DMS 273 (cell line): ENCODE results near the gene DPYSL5.

Source experiments
- DNase-seq: peaks from one replicate; lab custom pipeline; 2025; ENCODE audit not compliant: unreplicated experiment; lab: John Stamatoyannopoulos, UW

The DPYSL5 gene

GRCh38 chr2:26925100-26925791 lies 77.3 kb downstream of the DPYSL5 start:
- no peak for DNase-seq

- DNase-seq: no peak
Observed at GRCh38 chr2:26927221-26927620, 79.3 kb downstream of the DPYSL5 start.

DNA sequence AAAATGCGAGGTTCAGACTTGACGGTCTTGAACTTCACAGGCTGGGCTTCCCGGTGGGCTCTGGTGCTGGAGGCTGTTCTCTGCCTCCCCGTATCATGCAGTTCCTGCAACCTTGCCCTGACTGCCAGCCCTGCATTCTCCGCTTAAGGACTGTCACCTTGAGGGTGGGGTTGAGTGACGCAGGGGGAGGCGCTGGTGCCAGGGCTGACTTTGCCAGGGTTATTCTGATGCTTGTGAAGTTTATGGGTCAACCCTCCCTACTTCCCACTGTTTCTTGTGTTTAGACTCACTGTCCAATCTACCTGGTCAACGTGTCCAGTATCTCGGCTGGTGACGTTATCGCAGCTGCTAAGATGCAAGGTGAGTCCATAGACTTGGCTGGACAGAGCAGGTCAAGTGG lies 85.0 kb downstream of the DPYSL5 start:
- no peak for DNase-seq

- no peak for DNase-seq
Observed at GRCh38 chr2:26933431-26934334, 85.8 kb downstream of the DPYSL5 start.

- DNase-seq: no peak
Observed at GRCh38 chr2:26934335-26934724, 86.4 kb downstream of the DPYSL5 start.

DNA sequence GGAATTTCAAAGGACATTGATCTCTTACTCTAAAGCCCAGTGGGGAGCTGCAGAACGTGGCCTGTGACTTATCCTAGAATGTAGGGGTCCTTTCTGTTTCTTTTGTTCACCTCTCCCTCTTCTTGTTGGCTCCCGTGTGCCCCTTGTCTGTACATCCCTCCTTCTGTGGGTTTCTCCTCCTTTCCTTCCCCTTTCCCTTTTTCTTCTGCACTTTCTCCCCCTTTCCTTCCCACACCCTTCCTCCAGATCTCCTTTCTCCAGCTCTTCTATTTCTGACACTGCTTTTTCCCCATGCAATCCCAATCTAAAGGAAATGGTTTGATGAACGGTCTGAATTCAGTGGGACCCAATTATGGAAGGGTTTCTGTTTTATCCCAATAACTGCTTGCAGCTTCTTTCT lies 87.1 kb downstream of the DPYSL5 start:
- no peak for DNase-seq

- no peak for DNase-seq
Observed at GRCh38 chr2:26936855-26937254, 88.9 kb downstream of the DPYSL5 start.

GRCh38 chr2:26938399-26939118 lies 90.6 kb downstream of the DPYSL5 start:
- no peak for DNase-seq

GRCh38 chr2:26940001-26940400 lies 92.1 kb downstream of the DPYSL5 start:
- DNase-seq: no peak

GRCh38 chr2:26941486-26941885 lies 93.6 kb downstream of the DPYSL5 start:
- no peak for DNase-seq

DNA sequence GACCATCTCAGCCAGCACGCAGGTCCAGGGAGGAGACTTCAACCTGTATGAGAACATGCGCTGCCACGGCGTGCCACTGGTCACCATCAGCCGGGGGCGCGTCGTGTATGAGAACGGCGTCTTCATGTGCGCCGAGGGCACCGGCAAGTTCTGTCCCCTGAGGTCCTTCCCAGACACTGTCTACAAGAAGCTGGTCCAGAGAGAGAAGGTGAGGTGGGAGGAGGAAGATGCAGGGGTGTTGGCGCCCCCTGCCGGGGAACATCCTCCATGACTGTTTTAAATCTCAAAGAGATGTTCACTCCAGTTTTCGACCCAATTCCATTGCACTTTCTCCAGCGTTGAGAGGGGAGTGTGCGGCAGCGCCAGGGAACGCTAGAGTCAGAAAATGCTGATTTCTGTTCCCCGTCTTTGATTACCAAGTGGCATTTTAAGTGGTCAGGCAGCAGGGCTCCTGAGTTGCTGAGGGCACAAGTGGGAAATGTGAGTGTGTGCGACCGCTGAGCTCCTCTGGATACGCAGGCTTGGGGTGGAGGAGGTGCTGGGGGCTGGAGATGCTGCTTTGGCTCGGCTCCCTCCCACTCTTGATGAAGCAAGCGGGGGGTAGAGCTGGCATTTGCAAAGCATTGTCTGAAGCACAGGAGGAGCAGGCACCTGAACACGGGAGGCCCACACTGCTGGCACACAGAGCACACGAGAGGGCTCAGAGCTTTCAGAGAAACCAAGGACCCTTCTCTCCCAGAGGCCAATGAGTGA lies 94.8 kb downstream of the DPYSL5 start:
- peak; percentile 72 for DNase-seq

DNA sequence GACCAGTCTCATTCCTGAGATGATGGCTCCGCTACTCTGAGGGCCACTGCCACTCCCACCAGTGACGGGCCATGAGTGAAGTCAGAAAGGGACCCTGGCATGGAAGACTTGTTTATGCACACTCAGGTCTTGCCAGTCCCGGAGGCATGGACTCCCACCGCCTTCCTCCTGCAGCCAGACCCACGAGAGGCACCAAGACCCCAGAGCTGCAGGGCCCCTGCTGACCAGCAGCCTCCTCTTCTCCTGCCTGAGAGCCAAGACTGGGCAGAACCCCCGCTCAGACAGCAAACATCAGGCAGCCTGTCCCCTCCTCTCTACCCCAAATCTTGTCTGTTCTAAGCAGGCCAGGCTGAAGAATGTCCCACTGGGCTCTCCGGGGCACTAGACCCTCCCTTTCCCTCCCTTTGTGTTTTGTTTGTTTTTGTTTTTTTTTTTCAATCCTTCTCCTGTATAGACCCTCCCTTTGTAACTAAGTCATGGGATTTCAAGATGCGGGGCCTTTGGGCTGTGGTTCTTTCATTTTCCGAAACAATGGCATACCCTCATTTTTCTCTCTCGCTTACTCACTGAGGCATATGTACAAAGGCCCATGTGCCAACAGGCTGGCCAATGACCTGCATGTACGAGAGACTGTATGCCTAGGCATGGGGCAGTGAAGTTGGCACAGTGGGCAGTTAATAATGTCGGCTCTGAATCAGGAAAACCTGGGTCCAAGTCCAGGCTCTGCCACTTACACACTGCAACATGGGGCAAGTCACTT lies 98.2 kb downstream of the DPYSL5 start:
- DNase-seq: no peak

DNA sequence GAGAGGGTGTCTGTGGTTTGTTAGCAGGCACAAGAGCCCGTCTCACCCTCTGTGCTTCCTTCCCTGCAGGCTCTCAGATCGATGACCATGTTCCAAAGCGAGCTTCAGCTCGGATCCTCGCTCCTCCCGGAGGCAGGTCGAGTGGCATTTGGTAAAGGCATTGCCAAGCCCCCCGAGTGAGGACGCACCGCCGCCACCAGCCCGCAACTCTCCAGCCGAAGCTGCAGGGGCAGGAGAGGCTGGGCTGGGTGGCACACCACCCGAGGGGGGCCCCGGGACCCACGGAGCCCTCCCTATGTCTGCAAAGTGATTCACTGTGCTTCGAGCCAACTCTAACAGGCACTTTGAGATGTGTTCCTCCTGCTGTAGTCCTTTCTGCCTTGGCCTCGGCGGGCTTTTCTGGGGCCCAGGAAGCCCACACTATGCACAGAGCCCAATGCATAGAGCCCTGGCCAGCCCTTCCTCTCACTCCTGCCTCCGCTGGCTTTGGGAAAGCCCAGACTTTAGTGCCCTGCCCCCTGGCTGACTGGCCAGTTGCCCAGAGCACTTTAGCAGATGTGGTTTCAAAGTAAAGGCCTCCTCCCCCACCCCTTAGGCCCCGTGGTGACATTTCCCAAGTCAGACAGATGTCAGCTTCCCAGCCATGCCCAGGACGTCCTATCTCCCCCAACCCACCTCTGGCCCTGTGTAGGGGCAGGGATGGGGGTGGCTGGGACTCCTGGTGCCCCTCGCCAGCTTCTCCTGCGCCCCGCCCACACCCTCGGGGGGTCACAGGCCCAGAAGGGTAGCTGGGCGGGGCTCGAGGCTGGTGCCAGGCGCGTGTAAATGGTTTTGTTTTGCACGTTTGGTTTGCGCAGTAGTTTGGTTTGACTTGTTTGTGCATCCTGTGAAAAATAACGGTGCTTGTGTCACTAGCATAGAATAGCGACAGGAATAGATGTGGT lies 99.2 kb downstream of the DPYSL5 start:
- peak; percentile 94 for DNase-seq

DNA sequence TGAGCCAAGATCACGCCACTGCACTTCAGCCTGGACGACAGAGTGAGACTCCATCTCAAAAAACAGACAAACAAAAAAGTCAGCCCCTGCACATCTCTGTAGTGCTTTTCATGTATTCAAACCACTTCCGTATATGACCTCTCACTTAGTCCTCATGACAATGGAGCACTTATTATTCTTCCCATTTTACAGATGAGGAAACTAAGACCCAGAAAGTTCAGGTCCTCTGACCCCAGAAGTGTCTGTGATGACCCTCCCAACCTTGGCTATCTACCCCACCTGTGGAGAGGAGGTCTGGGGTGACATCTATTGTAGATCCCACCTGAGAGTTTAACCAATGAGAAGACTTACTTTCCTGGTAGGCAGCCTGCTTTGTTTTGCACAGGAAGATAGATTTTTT lies 100.9 kb downstream of the DPYSL5 start:
- DNase-seq: no peak

GRCh38 chr2:26950246-26950645 lies 102.3 kb downstream of the DPYSL5 start:
- no peak for DNase-seq

DNA sequence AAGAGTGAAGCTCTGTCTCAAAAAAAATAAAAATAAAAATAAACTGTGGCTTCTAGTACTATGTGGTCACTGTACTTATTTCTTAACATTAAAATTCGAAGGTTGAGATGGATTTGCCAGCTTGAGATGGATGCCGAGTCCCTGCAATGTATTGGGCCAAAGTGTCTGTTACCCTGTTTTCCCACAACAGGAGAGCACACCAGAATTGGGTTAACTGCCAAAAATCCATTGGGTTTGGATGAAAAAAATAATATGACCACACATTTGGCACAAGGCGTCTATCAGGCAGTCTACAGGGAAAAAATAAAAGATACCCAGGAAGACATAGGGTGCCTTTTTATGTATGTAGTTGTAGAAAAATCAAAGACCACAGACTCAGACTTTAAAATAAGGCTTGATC lies 103.3 kb downstream of the DPYSL5 start:
- no peak for DNase-seq

- DNase-seq: no peak
Observed at GRCh38 chr2:26952374-26952773, 104.4 kb downstream of the DPYSL5 start.

- no peak for DNase-seq
Observed at GRCh38 chr2:26954135-26954534, 106.2 kb downstream of the DPYSL5 start.

DNA sequence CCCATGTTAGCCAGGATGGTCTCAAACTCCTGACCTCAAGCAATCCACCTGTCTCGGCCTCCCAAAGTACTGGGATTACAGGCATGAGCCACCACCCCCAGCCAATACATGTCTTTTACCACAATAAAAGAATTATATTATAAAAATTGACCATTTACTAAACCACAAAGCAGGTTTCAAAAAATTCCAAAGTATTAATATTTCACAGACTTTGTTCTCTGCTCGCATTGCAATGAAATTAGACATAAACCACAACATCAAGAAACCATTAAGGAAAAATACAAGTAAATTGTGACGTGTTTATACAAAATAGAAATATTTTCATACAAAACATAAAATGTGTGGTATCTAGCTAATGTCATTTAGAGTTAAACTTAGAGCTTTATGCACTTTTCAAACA lies 109.1 kb downstream of the DPYSL5 start:
- no peak for DNase-seq
